NCI-H2196 treated with DMSO at 0.1 percent for 48 hours (cell line): Measurements from ENCODE around the gene HIF3A.

Experiments used
- DNase-seq: peaks from one replicate; lab custom pipeline; 2025; ENCODE audit not compliant: unreplicated experiment; lab: John Stamatoyannopoulos, UW

HIF3A gene

GRCh38 chr19:46326608-46327007, 29.8 kb downstream of the HIF3A start:
- no peak for DNase-seq

GRCh38 chr19:46328079-46328478, 31.2 kb downstream of the HIF3A start:
- no peak for DNase-seq

DNA sequence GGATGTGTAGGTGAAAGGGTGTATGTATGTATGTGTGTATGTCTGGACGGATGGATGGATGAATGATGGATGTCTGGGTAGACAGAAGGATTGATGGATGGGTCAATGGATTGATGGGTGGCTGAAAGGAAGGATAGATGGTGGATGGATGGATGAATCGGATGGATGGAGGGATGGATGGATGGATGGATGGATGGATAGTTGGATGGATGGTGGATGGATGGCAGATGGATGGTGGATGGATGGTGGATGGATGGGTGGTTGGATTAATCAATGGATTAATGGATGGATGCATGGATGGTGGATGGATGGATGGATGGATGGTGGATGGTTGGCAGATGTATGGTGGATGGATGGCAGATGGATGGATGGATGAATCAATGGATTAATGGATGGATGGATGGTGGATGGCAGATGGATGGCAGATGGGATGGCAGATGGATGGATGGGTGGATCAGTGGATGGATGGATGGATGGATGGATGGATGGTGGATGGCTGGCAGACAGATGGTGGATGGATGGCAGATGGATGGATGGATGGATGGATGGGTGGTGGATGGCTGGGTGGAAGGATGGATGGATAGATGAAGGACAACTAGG, 33.6 kb downstream of the HIF3A start:
- DNase-seq: no peak

- no peak for DNase-seq
These were observed 40.6 kb downstream of the HIF3A start for GRCh38 chr19:46337487-46337886.

DNA sequence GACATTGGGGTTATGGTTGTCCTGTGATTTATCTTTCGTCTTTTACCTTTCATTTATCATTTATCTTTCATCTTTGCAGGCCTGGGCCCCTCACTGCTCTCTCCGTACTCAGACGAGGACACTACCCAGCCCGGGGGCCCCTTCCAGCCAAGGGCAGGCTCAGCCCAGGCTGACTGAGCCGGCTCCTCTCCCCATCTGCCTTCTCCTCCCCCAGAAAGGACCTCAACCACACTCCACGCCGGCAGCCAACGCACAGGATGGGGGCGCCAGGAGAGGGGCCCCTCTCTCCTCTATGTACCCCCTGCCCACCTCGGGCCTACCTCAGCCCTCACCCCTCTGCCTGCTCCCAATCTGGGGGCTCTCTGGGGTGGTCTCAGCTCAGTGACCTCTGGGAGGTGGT, 42.6 kb downstream of the HIF3A start:
- DNase-seq: no peak

DNA sequence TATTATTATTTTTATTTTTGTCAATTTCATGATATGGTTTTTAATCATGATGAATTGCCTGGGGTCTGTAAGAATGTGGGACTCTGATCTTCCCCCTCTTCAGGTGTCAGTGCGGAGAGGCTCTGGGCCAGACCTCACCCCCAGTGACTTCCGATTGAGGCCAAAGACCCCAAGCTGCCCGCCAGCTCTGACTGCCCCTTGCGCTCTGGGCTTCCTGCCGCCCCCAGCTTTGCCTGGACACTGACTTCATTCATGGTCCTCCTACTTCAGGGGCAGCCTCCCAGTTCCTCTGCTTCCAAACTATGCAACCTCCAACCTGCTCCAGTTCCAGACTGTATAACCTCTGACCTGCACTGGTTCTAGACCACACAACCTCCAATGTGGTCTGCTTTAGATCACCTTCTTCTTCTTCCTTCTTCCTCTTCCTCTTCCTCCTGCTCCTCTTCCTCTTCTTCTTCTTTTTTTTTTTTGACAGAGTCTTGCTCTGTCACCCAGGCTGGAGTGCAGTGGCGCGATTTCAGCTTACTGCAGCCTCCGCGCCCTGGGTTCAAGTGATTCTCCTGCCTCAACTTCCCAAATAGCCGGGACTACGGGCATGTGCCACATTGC, 43.3 kb downstream of the HIF3A start:
- no peak for DNase-seq

DNA sequence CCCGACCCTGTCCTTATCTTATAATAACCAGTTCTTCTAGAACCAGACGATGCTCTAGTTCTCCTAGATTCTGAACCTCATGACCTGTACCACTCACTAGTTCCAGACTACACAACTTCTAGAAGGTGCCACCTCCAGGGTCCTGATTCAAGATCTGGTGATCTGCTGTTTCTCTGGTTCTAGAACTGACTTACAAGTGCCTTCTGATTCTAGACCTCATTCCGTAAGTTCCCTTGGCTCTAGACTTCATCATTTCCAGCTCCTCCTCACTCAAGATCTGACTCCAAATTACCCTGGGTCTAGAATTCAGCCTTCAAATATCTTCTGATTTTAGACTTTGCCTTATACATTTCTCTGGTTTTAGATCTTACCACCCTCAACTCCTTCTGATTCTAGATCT, 45.1 kb downstream of the HIF3A start:
- no peak for DNase-seq

- no peak for DNase-seq
These were observed 47.5 kb downstream of the HIF3A start for GRCh38 chr19:46344363-46344762.

GRCh38 chr19:46345157-46345556, 48.3 kb downstream of the HIF3A start:
- no peak for DNase-seq

- DNase-seq: peak; percentile 89
These were observed 50.2 kb downstream of the HIF3A start, which contains the start of gene PPP5C for GRCh38 chr19:46346821-46347571. Gene PPP5C (plus strand): TSS chr19:46347087. CDS start chr19:46347097, 10 bp downstream.

DNA sequence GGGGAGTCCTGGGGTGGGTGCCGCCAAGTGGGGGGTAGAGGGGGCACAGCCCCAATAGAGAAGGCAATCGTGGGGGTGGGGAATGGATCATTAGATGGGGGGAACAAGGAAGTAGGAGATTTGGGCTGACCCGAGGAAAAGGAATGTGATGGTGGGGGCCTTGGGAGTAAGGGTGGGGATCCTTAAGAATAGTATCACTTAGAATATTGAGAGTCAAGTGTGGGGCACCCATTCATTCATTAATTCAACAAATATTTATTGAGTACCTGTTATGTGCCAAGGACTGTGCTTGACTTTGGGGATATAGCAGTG, 50.7 kb downstream of the HIF3A start:
- DNase-seq: no peak

GRCh38 chr19:46347985-46348384, 51.1 kb downstream of the HIF3A start:
- no peak for DNase-seq

DNA sequence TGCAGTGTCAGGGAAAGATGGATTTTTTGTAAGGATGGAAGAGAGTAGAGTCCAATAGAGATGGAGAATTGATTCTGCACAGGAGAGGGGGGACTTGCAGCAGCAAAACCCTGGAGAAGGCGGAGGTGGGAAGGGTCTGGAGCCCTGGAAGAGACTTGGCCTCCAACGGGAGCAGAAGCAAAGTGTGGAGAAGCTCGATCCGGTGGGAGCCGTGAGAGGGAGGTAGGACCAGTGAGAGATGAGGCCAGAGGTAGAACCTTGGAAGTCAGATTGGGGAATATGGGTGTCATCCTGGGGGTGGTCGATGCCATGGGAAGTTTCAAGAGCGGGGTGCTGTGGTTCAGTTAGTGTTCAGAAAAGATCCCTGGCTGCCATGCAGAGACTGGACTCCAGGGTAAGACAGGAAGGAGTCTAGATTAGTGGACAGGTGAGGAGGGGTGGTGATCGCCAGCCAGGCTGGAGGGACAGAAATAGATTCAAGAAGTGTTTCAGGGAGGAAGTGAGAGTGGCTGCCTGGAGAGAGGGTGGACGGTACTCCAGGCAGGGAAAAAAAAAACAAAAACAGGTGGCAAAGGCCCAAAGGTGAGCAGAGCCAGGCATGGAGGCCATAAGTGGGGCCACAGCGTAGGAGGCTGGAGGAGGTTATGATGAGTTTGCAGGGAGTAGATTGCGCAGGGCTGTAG, 52.6 kb downstream of the HIF3A start:
- DNase-seq: no peak

- DNase-seq: no peak
These were observed 53.4 kb downstream of the HIF3A start for GRCh38 chr19:46350029-46350757.

DNA sequence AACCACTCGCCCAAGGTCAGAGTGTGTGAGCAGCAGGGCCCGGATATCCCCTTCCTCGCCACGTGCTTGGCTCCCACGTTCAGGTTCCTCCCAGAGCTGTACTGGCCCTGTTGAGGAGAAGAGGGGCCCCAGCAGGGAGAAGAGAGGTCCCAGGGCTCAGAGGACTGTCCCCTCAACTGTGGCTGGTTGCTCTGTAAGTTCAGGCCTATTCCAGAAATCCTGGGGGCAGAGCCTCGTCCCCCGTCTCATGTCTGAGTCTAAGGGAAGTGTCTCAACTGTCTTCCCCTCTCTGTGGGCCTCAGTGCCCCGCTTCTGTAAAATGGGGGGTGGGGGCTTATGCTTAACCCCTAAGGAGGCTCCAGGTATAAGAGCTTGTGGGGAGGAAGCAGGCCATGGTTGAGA, 53.9 kb downstream of the HIF3A start:
- no peak for DNase-seq

DNA sequence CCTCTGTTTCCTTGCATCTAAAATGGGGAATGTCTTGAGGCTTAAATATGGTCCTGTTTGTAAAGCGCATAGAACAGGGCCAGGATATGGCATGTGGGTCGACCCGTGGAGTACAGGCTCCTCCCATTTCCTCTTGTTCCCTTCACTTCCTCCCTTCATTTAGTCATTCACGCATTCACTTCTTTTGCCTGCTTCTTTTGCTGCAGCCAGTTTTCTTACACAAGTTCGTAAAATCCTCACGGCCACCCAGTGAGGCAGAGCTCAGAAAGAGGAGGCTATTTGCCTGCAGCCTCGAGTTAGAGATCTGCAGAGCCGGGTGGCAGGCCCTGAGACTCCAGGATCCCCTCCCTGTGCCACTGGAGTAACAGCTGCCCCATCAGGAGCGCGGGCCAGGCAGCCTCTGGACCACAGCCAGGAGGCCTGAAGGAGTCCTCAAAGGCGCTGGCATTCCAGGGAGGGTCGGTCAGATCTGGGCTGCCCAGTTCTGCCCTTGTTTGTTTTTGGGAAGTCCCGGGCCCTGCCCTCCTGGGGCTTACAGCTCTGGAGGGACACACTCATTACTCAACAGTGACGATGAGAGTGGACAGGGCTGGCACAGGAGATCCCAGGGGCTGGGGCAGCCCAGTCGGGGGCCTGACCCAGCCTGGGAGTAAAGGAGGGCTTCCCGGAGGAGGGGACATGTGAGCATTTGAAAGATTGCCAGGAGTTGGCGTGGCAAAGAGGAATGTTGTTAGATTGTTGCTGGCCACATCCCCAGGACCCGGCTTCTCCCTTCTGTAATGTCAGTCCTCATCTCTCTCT, 54.6 kb downstream of the HIF3A start:
- DNase-seq: no peak

GRCh38 chr19:46353730-46354528, 57.1 kb downstream of the HIF3A start:
- DNase-seq: peak; percentile 22

GRCh38 chr19:46355234-46356148, 58.6 kb downstream of the HIF3A start:
- DNase-seq: no peak
